SH-SY5Y (cell line): ENCODE measurements around the gene DOCK4.

ENCODE experiments used
- GATA2 ChIP-seq: IDR thresholded peaks from 2 replicates; pipeline ENCODE4 v1.6.1; 2011; ENCODE audit warnings: mild to moderate bottlenecking, low read depth, low read length
- GATA3 ChIP-seq: IDR thresholded peaks from 2 replicates; pipeline ENCODE4 v1.6.1; 2011; ENCODE audit warnings: low read depth, mild to moderate bottlenecking, low read length, moderate library complexity

GRCh38 chr7:112176693-112177415, 29.3 kb downstream of the DOCK4 start:
- TF ChIP-seq GATA2 (no peak), GATA3 (no peak)
